GM12872 (cell line): ENCODE data around the gene MRC2.

Source experiments
- CTCF ChIP-seq: IDR thresholded peaks from 3 replicates; pipeline ENCODE4 v1.5.1; 2011; ENCODE audit warnings: low read depth, mild to moderate bottlenecking, low read length, moderate library complexity; ENCODE audit not compliant: insufficient read depth

Gene MRC2, protein sequence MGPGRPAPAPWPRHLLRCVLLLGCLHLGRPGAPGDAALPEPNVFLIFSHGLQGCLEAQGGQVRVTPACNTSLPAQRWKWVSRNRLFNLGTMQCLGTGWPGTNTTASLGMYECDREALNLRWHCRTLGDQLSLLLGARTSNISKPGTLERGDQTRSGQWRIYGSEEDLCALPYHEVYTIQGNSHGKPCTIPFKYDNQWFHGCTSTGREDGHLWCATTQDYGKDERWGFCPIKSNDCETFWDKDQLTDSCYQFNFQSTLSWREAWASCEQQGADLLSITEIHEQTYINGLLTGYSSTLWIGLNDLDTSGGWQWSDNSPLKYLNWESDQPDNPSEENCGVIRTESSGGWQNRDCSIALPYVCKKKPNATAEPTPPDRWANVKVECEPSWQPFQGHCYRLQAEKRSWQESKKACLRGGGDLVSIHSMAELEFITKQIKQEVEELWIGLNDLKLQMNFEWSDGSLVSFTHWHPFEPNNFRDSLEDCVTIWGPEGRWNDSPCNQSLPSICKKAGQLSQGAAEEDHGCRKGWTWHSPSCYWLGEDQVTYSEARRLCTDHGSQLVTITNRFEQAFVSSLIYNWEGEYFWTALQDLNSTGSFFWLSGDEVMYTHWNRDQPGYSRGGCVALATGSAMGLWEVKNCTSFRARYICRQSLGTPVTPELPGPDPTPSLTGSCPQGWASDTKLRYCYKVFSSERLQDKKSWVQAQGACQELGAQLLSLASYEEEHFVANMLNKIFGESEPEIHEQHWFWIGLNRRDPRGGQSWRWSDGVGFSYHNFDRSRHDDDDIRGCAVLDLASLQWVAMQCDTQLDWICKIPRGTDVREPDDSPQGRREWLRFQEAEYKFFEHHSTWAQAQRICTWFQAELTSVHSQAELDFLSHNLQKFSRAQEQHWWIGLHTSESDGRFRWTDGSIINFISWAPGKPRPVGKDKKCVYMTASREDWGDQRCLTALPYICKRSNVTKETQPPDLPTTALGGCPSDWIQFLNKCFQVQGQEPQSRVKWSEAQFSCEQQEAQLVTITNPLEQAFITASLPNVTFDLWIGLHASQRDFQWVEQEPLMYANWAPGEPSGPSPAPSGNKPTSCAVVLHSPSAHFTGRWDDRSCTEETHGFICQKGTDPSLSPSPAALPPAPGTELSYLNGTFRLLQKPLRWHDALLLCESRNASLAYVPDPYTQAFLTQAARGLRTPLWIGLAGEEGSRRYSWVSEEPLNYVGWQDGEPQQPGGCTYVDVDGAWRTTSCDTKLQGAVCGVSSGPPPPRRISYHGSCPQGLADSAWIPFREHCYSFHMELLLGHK (N-terminal part only)

GRCh38 chr17:62627219-62627903 lies at the start of gene MRC2:
MRC2 (plus strand) TSS chr17:62627670; CDS start chr17:62627803, 133 bp downstream.
- TF ChIP-seq CTCF, result no peak

DNA sequence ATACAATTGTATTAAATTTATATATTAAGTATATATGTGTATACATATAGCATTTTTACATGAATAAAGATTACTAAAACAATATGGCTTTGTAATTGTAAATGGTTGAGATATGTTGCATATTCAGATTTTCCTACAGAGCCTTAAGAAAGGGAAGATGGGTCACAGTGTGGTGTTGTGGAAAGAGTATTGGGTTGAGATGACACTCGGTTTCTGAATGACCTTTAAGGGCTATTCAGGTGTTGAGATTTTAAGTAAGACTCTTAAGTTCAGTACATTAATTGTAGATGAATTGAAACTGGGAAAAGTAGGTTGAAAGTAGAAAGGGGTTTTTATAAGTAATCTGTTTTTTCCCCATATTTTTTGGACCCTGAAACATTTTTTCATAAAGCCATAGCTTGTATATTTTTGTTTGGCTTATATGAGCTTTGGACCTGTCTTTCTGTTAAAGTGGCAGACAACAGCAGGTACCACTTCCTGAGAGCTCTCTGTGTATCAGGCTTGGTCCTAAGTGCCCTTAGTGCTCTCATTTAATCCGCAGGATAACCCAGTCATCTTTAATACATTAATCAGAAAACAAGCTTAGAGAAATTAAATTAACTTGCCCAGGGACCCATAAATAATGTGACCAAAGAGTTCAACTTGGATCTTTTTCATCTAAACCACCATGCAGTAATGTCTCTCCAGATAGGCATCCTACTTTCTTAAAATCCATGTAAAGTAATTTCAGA lies 48.5 kb upstream of the MRC2 start:
- no peak for TF ChIP-seq CTCF

- no peak for TF ChIP-seq CTCF
Observed at GRCh38 chr17:62580947-62581346, 46.5 kb upstream of the MRC2 start.

- no peak for TF ChIP-seq CTCF
Observed at GRCh38 chr17:62581764-62582163, 45.7 kb upstream of the MRC2 start.

DNA sequence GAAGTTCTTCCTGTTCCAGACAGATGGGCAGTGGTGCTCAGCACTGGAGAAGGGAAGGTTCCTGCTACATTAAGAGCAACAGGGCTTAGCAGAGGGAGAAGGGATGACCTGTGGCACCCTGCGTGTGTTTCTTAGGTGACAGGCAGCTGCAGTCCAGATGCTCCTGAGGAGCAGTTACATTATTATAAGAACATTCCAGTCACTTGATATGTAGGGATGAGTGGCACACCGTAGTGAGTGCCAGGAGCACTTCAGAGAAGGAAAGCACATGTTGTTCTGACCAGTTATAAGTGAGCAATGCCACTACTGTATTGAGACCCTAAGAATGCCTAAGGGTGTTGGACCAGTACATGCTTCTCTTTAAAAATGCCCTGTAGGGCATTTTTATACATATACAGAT lies 39.9 kb upstream of the MRC2 start:
- no peak for TF ChIP-seq CTCF

- TF ChIP-seq CTCF, result no peak
Observed at GRCh38 chr17:62588109-62588508, 39.4 kb upstream of the MRC2 start.
